Measurements from ENCODE around the gene DPP6. TPM values are rescaled to one million over a fixed set of nuclear protein-coding genes. Genes with fewer than 3 reads are reported as not detected.

Gene DPP6
- total RNA-seq, 1 experiment from 2014 or later, result not detected

DNA sequence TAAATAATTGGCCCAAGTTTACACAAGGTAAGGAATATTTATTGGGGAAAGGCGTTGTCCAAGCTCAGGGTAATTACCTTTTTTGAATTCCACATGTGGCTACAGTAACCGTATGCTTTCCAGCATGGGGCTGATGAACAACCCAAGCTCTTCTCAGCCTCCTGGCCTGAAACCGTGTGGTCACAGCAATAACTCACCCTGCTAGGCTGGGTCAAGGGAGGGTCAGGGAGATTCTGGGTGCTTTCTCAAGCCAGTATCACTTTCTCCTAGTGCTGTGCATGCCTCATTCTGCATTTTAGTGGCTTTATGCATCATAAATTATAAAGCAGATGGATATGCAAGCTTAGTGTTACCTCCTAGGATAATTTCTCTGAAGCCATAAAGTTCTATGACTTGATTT lies 676.9 kb downstream of the DPP6 start:
- intact Hi-C loops (cut with micrococcal nuclease; ENCODE audit: unreplicated experiment), result no loop called here
- CTCF ChIA-PET, result no interaction called here
- no peak for TF ChIP-seq TCF7L2 (IDR thresholded peaks at IDR 0.05; ENCODE audit: low read depth, low read length)
- no peak for TF ChIP-seq CTCF (IDR thresholded peaks at IDR 0.05)
- no peak for TF ChIP-seq REST (IDR thresholded peaks at IDR 0.05; ENCODE audit: insufficient read depth in 1 of 2, low read depth in 2 of 2, low read length in 1 of 2)
- no peak for TF ChIP-seq POLR2AphosphoS5 (IDR thresholded peaks at IDR 0.05; ENCODE audit: low read depth, low read length)
- no peak for TF ChIP-seq SIN3A (IDR thresholded peaks at IDR 0.05; ENCODE audit: borderline replicate concordance, insufficient read depth, low read depth, low read length)
- BruUV-seq (replicated peaks), result no TSS peak
- Histone ChIP-seq H3K4me3 (ENCODE audit: low read depth in 2 of 2, low read length in 2 of 2) (no peak overlapping the region), H3K27ac (ENCODE audit: low read length) (no peak overlapping the region), H3K36me3 (ENCODE audit: control insufficient read depth, insufficient read depth, low read length) (no peaks in the 10 kb centered on the region), H3K27me3 (ENCODE audit: control insufficient read depth, insufficient read depth, low read length) (no peaks in the 10 kb centered on the region), H3K4me1 (ENCODE audit: control insufficient read depth, insufficient read depth, low read length) (no peaks in the 10 kb centered on the region), H3K9me3 (ENCODE audit: control insufficient read depth, insufficient read depth, low read depth, low read length) (no peaks in the 10 kb centered on the region)
- in situ Hi-C loops (cut with HindIII; ENCODE audit: low pct_unique_long_range_greater_than_20kb, low sequenced_read_pairs), result no loop called here
- DNase-seq (ENCODE audit: low read depth, low spot score) (no peak), ATAC-seq (no peak)
- POLR2A ChIA-PET, result no interaction called here

DNA sequence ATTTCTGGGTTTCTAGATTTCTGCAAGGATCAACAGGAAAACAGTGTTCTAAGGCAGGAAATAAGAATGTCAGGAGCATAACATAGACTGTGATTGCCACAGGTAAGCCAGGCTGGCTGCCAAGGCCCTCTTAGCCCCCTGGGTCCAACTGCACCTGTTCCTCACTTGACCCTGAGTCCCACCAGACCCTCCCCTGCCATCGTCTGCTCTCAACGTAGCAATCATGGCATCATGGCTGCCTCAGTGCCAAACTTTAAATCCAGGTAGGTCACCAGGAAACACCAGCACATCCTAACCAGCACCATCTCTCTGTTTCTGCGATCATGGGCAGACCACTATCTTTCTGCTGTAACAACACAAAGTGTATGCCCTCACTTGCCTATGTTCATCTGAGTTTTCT lies 683.6 kb downstream of the DPP6 start:
- ChIA-PET CTCF (no interaction called here), POLR2A (no interaction called here)
- Histone ChIP-seq H3K27ac (ENCODE audit: low read length) (no peak overlapping the region), H3K4me3 (ENCODE audit: low read depth in 2 of 2, low read length in 2 of 2) (no peak overlapping the region), H3K27me3 (ENCODE audit: control insufficient read depth, insufficient read depth, low read length) (no peaks in the 10 kb centered on the region), H3K9me3 (ENCODE audit: control insufficient read depth, insufficient read depth, low read depth, low read length) (no peaks in the 10 kb centered on the region), H3K36me3 (ENCODE audit: control insufficient read depth, insufficient read depth, low read length) (no peaks in the 10 kb centered on the region), H3K4me1 (ENCODE audit: control insufficient read depth, insufficient read depth, low read length) (no peaks in the 10 kb centered on the region)
- DNase-seq (ENCODE audit: low read depth, low spot score), result no peak
- intact Hi-C loops (cut with micrococcal nuclease; ENCODE audit: unreplicated experiment), result no loop called here
- TF ChIP-seq CTCF (IDR thresholded peaks at IDR 0.05) (no peak), SIN3A (IDR thresholded peaks at IDR 0.05; ENCODE audit: borderline replicate concordance, insufficient read depth, low read depth, low read length) (no peak), REST (IDR thresholded peaks at IDR 0.05; ENCODE audit: insufficient read depth in 1 of 2, low read depth in 2 of 2, low read length in 1 of 2) (no peak), POLR2AphosphoS5 (IDR thresholded peaks at IDR 0.05; ENCODE audit: low read depth, low read length) (no peak), TCF7L2 (IDR thresholded peaks at IDR 0.05; ENCODE audit: low read depth, low read length) (no peak)
- ATAC-seq, result no peak
- in situ Hi-C loops (cut with HindIII; ENCODE audit: low pct_unique_long_range_greater_than_20kb, low sequenced_read_pairs), result no loop called here
- no TSS peak for BruUV-seq (replicated peaks)

All from Panc1 (cell line).